HepG2 (cell line): Measurements from ENCODE around the gene TH. TPM values are rescaled to one million over a fixed set of nuclear protein-coding genes. Genes with fewer than 3 reads are reported as not detected.

Experiments used
- AHR ChIP-seq: IDR thresholded peaks from 2 replicates; pipeline ENCODE4 v1.6.1; 2018; ENCODE audit warnings: missing genetic modification reagents, missing compliant biosample characterization
- FOXK2 ChIP-seq: fragments of 450-650 bp; IDR thresholded peaks from 2 replicates; pipeline ENCODE4 v1.6.1; 2016
- MAX ChIP-seq: IDR thresholded peaks from 2 replicates; pipeline ENCODE4 v1.6.1; 2012; ENCODE audit warnings: inconsistent platforms
- PPARG ChIP-seq: conservative IDR thresholded peaks from 2 replicates; pipeline ENCODE4 v1.6.1; 2016; ENCODE audit warnings: missing biosample characterization, missing genetic modification reagents
- SPEN ChIP-seq: sonication (generic); formaldehyde crosslinking; IDR thresholded peaks from 2 replicates; pipeline ENCODE4 v1.5.1; 2020; ENCODE audit warnings: low read depth, mild to moderate bottlenecking, missing genetic modification reagents
- THYN1 ChIP-seq: sonication (generic); formaldehyde crosslinking; IDR thresholded peaks from 2 replicates; pipeline ENCODE4 v1.8.1; 2023; ENCODE audit warnings: low read depth, mild to moderate bottlenecking, moderate library complexity, missing genetic modification reagents, borderline replicate concordance
- TSC22D2 ChIP-seq: sonication (generic); formaldehyde crosslinking; IDR thresholded peaks from 2 replicates; pipeline ENCODE4 v1.5.1; 2020; ENCODE audit warnings: missing genetic modification reagents, mild to moderate bottlenecking, borderline replicate concordance
- ZBTB33 ChIP-seq: sonication (generic); formaldehyde crosslinking; IDR thresholded peaks from 2 replicates; pipeline ENCODE4 v1.4.0; 2020; ENCODE audit warnings: missing genetic modification reagents
- ZBTB4 ChIP-seq: sonication (generic); formaldehyde crosslinking; IDR thresholded peaks from 2 replicates; pipeline ENCODE4 v1.4.0; 2020; ENCODE audit warnings: missing genetic modification reagents, mild to moderate bottlenecking, borderline replicate concordance
- ZBTB7B ChIP-seq: sonication (generic); formaldehyde crosslinking; IDR thresholded peaks from 2 replicates; pipeline ENCODE4 v1.4.0; 2020; ENCODE audit warnings: missing genetic modification reagents
- ZNF235 ChIP-seq: sonication (generic); formaldehyde crosslinking; IDR thresholded peaks from 2 replicates; pipeline ENCODE4 v1.8.1; 2023; ENCODE audit warnings: mild to moderate bottlenecking, missing genetic modification reagents, borderline replicate concordance
- ZNF687 ChIP-seq: sonication (generic); formaldehyde crosslinking; IDR thresholded peaks from 2 replicates; pipeline ENCODE4 v1.5.1; 2020; ENCODE audit warnings: mild to moderate bottlenecking, missing genetic modification reagents, moderate library complexity
- ZNF709 ChIP-seq: sonication (generic); formaldehyde crosslinking; IDR thresholded peaks from 2 replicates; pipeline ENCODE4 v1.5.0; 2020; ENCODE audit warnings: mild to moderate bottlenecking, missing genetic modification reagents
- ZNF770 ChIP-seq: sonication (generic); formaldehyde crosslinking; IDR thresholded peaks from 2 replicates; pipeline ENCODE4 v1.5.0; 2020; ENCODE audit warnings: mild to moderate bottlenecking, missing genetic modification reagents
- polyA plus RNA-seq, 8 experiments: library from polyadenylated mRNA; depleted of rRNA in 3 of 8; stranded (reverse) in 7 of 8; unstranded in 1 of 8; fragments of >200 nt; fragmentation: Illumina TruSeq in 4 of 8; extraction: Trizol in 4 of 8; gene quantifications; 2 replicates each; pipeline versions ENCODE4 v1.2.1 to v1.2.3, GENCODE V29; 2011 to 2016; ENCODE audit warnings: low read depth in 4 of 8, missing spikeins in 1 of 8, mixed read lengths in 1 of 8; ENCODE audit not compliant: insufficient read depth in 1 of 8
- total RNA-seq, 5 experiments: library from RNA; depleted of rRNA; stranded (reverse); fragments of >200 nt; fragmentation: Illumina TruSeq; extraction: Trizol; gene quantifications; 2 replicates each; pipeline ENCODE4 v1.2.3, GENCODE V29; 2016; ENCODE audit warnings: low read depth in 1 of 5
- TF ChIP-seq, protein P1 (sequence below): IDR thresholded peaks from 2 replicates; pipeline ENCODE4 v1.6.1; 2016; ENCODE audit warnings: missing biosample characterization, missing genetic modification reagents, low read depth

Gene TH
- total and polyA plus RNA-seq, 2 of the 13 experiments (the other 11 are each of a cell fraction or from before 2014, with no cell fraction given): 0.36 TPM; not detected in 1

GRCh38 chr11:2214527-2215229, 43.1 kb upstream of the TH start (continued):
- TF ChIP-seq ZBTB4 (peak; percentile 97), ZBTB7B (CRISPR knock-in tag) (no peak), ZNF770 (CRISPR knock-in tag) (no peak), THYN1 (CRISPR knock-in tag) (no peak), ZBTB33 (peak; percentile 99), ZNF709 (CRISPR knock-in tag) (no peak), ZNF235 (0 out of 2 replicates have a peak, but pooled peaks have one; percentile 51), FOXK2 (no peak), SPEN (CRISPR knock-in tag) (no peak), PPARG (CRISPR knock-in tag) (no peak), MAX (peak; percentile 31; the same call in 1 of the 2 replicates), TSC22D2 (CRISPR knock-in tag) (no peak), AHR (CRISPR knock-in tag) (no peak), ZNF687 (CRISPR knock-in tag) (peak; percentile 86)
- TF ChIP-seq, protein P1, sequence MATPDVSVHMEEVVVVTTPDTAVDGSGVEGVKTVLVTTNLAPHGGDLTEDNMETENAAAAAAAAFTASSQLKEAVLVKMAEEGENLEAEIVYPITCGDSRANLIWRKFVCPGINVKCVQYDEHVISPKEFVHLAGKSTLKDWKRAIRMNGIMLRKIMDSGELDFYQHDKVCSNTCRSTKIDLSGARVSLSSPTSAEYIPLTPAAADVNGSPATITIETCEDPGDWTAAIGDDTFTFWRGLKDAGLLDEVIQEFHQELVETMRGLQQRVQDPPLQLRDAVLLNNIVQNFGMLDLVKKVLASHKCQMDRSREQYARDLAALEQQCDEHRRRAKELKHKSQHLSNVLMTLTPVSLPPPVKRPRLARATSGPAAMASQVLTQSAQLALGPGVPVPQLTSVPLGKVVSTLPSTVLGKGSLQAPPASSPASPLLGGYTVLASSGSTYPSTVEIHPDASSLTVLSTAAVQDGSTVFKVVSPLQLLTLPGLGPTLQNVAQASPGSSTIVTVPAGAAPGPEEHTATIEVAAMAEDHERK (CRISPR knock-in tag): no peak
